Measurements from ENCODE around the gene TAL2. TPM values are rescaled to one million over a fixed set of nuclear protein-coding genes. Genes with fewer than 3 reads are reported as not detected.

Gene TAL2
- total and polyA plus RNA-seq, 9 of the 15 experiments (the other 6 are each of a cell fraction or from before 2014, with no cell fraction given), result 0.21 to 3.7 (median 1.1) TPM; not detected in 1

DNA sequence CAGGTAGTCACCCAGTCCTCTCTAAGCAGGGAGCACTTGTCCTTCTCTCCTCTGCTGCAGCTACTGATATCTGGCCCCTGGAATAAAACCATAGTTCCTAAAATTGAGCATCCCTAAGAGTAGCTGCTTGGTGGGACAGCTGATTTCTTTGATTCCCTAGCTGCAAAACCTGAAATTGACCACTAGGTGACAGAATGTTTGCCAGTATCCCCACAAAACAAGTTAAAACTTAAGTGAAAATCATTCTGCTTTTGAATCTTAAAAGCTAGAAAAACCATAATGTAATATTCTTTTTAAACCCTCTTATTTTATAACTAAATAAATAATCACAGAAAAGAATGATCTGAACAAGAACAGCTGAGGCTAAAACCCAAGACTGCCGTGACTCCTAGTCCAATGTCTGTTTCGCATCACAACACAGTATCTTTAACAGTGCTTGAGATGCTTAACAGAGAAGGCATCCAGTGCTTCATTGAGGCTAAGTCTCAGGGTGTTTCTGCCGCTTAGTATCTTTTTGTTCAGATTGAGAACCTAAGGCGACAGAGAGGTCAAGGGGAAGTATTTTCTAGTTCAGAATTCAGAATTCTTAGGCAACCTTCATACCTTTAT, 24.4 kb upstream of the TAL2 start (continued):
- TF ChIP-seq MYBL2 (IDR thresholded peaks at IDR 0.05; ENCODE audit: low read depth), result no peak
- no peak for TF ChIP-seq MYBL2 (CRISPR knock-in tag; IDR thresholded peaks at IDR 0.05; ENCODE audit: borderline replicate concordance)
- TF ChIP-seq, protein P1, sequence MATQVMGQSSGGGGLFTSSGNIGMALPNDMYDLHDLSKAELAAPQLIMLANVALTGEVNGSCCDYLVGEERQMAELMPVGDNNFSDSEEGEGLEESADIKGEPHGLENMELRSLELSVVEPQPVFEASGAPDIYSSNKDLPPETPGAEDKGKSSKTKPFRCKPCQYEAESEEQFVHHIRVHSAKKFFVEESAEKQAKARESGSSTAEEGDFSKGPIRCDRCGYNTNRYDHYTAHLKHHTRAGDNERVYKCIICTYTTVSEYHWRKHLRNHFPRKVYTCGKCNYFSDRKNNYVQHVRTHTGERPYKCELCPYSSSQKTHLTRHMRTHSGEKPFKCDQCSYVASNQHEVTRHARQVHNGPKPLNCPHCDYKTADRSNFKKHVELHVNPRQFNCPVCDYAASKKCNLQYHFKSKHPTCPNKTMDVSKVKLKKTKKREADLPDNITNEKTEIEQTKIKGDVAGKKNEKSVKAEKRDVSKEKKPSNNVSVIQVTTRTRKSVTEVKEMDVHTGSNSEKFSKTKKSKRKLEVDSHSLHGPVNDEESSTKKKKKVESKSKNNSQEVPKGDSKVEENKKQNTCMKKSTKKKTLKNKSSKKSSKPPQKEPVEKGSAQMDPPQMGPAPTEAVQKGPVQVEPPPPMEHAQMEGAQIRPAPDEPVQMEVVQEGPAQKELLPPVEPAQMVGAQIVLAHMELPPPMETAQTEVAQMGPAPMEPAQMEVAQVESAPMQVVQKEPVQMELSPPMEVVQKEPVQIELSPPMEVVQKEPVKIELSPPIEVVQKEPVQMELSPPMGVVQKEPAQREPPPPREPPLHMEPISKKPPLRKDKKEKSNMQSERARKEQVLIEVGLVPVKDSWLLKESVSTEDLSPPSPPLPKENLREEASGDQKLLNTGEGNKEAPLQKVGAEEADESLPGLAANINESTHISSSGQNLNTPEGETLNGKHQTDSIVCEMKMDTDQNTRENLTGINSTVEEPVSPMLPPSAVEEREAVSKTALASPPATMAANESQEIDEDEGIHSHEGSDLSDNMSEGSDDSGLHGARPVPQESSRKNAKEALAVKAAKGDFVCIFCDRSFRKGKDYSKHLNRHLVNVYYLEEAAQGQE (IDR thresholded peaks at IDR 0.05; ENCODE audit: borderline replicate concordance), result peak; percentile 22; the same call in 1 of the 2 replicates
- TF ChIP-seq, protein P1 (CRISPR knock-in tag; IDR thresholded peaks at IDR 0.05; ENCODE audit: low read depth), result no peak

Data from K562 (cell line).